Stimulated activated CD8-positive, alpha-beta memory T cell treated with anti-CD3 and anti-CD28 coated beads, Interleukin-7, amount 100 ng/mL, for 48 hours (primary cell): ENCODE data around the gene SLC26A2.
"Not testable (repeated sequence)": the region's sequence is repeated elsewhere in the genome, so short reads cannot be mapped to it uniquely, and the experiment has no call there.

Experiments
- DNase-seq, 2 donors: peaks; one replicate each; pipeline ENCODE4 v3.0.0-alpha.2; 2020; ENCODE audit warnings: low read depth in 1 of 2; ENCODE audit errors: extremely low read depth in 1 of 2

Gene SLC26A2

DNA sequence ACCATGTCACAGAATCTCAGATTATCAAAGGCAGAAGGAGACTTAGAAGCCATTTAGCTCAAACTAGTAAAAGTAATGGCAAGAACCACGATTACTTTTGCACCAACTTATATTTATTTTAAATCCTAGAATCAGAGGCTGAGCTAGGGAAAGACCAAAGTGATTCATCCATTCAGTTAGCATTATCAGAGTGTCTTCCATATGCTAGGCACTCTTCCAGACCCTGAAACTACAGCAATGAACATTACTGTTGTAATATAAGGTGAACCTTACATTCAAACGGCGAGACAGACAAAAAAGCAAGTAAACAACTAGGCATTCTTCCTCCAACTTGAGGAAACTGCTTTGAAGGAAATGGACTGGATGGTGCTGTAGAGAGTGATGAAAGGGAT lies 23.9 kb upstream of the SLC26A2 start:
- no peak for DNase-seq

DNA sequence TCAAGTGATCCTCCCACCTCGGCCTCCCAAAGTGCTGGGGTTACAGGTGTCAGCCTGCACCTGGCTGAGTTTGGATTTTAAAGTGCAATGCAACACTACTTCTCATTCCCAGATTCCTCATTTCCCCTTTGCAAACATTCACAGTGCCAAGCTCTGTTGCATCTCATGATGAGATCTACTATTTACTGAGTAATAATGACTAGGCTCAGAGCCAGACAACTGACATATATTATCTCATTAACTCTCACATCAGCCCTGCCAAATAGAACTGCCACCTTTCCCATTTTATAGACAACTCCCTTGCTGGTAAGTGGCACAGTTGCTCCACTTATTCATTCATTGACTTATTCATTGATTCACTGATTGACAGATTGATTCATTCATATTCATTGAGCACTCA lies 22.9 kb upstream of the SLC26A2 start:
- no peak for DNase-seq

DNA sequence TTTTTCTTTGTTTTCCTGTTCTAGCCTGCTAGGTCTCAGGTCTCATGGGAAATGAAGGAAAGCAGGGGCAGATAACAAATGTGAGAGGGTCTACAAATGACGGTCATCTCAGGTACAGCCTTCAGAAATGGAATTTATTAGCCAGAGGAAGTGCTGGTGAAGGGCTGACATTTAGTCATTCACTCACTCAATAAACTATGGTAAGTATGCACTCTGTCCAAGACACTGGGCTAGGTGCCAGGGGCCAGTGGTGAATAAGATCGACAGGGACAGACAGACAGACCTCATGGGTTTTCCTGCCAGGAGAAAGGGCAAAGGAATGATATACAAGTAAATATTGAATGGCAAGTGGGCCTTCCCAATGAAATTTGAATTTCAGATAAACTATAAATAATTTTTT lies 22.3 kb upstream of the SLC26A2 start:
- DNase-seq = no peak

DNA sequence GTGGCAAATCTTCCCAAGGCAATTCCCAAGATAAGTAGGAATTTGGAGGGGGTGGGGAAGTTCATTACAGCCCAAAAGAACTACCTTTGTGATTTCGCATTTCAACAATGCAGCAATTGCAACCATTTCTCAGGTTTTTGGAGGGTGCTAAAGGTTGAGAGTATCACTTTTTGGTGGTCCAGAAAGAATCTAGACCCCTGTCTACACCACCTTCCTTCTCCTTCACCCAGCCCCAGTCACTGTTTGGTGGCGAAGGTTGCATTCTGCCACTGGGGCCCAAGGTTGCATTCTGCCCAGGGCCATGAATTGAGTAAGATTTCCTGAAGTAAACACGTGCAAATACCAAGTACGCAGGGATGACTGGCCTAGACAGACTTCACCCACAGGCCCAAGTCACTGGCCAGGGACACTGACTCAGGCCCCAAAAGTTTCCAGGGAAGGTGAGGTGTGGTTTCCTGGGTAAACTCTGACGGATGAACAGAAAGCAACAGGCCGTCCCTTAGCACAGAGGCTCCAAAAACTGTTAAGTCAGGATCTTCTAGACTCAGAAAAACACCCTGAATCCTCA lies 21.7 kb upstream of the SLC26A2 start:
- DNase-seq = no peak

DNA sequence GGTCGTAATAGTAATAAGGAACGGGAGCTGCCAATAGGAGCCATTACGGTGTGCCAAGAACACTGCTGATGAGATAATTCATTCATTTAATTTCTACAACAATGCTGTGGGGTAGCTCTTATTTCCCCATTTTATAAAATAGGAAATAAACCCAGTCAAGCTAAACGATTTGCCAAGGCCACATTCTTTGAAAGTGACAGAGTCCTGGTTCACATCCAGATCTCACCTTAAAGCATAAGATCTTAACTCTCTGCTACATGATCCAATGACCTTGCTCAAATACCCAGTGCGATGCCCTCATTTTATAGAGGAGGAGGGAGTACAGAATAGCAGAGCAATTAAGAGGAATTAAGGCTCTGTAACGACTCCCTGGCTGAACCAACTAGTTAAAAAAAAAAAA lies 21.0 kb upstream of the SLC26A2 start:
- no peak for DNase-seq

DNA sequence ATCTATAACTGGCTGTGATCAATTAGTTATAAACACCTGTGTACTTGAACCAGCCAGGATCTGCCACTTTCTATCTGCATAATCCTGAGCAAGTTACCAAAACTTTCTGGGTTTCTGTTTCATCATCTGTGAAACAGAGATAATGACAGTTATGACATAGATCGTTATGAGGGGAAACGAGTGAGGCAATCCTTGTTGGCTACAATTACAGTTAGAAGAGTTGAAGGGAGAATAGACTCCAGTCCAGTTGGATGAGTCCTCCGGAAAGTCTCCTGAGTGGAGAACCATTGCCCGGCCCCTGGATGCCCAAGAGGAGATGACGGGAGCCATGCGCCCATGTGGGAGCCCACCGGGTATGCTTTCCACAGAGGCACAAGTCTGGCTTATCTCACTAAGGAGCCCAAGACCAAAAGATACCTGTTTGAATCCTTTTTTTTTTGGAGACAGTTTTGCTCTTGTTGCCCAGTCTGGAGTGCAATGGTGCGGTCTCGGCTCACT lies 20.4 kb upstream of the SLC26A2 start:
- DNase-seq = no peak

DNA sequence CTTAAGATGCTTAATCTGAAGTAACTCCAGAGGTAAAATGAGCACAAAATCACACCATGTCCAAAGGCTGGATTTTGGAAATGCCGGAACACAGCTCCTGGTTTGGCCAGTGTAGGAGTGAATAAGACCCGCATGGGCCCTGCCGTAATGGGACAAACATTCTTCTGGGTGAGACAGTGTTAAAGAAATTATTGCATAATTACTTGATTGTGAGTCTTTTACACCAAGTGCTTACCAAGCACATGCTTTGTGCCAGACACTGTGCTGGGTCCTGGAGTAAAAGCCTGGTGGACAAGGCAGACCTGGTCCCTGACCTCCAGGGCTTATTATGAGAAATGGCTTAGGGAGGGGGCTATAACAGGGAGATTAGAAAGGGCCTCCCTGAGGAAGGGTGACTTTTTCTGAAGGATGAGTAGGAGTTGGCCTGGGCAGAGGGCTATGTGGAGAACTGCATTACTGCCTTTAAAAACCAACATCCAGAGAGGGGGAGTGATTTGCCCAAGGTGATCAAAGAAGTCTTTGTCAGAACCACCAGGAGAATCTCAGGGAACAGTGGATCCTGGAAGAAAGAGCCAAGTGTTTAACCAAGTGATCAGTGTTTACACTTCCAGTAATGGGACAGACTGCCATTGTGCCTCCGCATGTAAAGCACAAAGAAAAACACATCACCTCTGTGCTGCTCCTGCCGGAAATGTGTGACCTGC lies 19.5 kb upstream of the SLC26A2 start:
- no peak for DNase-seq

DNA sequence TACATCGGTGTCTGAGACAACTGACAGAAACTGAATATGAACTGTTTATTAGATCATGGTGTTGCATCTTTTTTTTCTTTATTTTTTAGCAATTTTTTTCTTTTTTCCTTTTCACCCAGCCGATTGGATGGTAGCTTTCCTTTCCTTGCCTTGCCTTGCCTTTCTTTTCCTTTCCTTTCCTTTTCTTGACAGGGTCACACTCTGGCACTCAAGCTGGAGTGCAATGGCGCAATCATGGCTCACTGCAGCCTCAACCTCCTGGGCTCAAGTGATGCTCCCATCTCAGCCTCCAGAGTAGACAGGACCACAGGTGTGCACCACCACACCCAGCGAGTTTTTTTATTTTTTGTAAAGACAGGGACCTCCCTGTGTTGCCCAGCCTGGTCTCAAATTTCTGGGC lies 18.8 kb upstream of the SLC26A2 start:
- DNase-seq = no peak

DNA sequence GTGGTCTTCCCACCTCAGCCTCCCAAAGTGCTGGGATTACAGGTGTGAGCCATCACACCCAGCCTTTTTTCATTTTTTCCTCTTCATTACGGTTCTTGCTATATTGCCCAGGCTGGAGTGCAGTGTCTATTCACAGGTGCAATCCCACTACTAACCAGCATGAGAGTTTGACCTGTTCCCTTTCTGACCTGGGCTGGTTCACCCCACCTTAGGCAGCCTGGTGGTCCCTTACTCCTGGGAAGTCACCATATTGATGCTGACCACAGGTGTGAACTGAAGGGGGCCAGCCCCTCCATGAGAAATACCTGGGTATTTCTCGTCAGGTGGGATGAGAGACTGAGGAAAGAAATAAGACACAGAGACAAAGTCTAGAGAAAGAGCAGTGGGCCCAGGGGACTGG lies 18.4 kb upstream of the SLC26A2 start:
- no peak for DNase-seq

DNA sequence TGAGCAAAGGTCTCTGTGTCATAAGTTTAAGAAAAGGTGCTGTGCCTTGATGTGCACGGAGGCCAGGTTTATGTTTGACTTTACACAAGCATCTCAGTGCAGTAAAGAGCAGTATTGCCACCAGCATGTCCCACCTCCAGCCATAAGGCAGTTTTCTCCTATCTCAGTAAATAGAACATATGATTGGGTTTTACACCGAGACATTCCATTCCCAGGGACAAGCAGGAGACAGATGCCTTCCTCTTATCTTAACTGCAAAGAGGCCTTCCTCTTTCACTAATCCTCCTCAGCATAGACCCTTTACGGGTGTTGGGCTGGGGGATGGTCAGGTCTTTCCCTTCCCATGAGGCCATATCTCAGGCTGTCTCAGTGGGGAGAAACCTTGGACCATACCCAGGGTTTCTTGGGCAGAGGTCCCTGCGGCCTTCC lies 17.8 kb upstream of the SLC26A2 start:
- not testable (repeated sequence) for DNase-seq

DNA sequence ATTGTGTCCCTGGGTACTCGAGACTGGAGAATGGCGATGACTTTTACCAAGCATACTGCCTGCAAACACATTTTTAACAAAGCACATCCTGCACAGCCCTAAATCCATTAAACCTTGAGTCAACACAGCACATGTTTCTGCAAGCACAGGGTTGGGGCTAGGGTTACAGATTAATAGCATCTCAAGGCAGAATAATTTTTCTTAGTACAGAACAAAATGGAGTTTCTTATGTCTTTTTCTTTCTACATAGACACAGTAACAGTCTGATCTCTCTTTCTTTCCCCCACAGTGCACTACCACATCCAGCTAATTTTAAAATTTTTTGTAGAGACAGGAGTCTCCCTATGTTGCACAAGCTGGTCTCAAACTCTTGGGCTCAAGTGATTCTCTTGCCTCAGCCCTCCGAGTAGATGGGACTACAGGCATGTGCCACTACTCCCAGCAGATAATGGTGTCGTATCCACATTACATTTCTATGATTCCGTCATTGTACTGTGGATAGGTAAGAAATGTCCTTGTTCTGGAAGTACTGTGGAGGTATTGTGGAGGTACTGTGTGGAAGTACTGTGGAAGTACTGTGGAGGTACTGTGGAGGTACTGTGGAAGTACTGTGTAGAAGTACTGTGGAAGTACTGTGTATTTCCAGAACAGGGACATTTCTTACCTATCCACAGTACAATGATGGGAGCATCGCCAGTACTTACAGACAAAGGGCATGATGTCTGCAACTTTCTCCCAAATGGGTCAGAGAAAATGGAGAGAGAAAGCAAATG lies 17.2 kb upstream of the SLC26A2 start:
- DNase-seq = not testable (repeated sequence)

DNA sequence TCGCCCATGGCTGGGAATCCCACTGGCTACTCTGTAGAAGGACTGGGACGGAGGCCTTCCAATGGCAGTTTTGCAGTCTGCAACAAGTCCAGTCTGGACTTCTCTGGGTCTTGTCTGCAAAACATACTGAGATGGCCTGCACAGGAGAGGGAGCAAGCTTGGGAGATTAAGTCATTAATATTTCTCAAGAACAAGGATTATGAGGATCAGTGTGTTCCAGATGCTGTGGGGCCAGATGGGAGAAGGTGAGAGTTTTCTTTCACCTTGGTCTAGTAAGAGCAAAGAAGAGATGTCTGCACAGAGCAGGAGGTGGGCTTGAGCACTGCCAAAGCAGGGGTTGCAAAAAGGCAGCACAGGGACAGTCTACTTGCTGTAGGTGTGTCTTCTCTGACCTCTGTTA lies 15.9 kb upstream of the SLC26A2 start, which contains the start of gene PDE6A:
Gene PDE6A (minus strand): TSS at position 128 of the 400 bp plus-strand sequence. CDS start 120 bp downstream, at position 8.
- no peak for DNase-seq

DNA sequence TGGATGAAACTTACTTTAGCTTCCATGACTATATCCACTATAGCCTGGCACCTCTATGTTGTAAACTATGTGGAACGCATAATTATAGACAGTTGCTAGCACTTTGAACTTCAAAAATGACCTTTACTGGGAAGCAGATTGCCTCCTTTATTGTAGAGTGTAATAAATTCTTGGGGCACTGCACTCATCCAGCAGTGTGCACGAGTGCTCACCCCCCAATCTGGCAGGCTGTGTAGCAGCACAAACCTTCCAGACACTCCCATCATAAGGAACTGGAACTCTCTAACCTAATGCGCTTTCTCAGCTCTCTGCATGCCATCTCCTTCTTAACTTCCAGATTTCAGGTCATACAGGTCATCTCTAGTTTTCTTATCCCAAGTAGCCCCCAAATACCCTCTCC lies 14.4 kb upstream of the SLC26A2 start:
- no peak for DNase-seq

DNA sequence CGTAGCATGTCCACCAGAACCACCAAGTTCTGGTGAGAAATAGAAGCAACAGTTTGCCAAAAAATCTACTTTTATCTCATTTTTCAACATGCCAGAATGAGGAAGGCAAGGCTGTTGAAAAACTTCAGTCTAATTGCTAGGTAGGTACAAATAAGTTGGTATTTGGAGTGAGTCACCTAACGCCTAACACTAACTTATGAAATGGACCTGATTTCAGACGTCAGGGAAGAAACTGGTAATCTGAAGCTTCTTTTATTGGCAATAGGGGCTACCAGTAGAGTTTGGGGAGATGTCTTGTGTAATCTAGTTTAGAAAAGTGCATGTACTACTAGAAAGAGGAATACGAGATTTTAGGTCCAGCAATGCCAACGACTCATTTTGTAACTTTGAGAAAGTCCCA lies 11.6 kb upstream of the SLC26A2 start:
- no peak for DNase-seq

DNA sequence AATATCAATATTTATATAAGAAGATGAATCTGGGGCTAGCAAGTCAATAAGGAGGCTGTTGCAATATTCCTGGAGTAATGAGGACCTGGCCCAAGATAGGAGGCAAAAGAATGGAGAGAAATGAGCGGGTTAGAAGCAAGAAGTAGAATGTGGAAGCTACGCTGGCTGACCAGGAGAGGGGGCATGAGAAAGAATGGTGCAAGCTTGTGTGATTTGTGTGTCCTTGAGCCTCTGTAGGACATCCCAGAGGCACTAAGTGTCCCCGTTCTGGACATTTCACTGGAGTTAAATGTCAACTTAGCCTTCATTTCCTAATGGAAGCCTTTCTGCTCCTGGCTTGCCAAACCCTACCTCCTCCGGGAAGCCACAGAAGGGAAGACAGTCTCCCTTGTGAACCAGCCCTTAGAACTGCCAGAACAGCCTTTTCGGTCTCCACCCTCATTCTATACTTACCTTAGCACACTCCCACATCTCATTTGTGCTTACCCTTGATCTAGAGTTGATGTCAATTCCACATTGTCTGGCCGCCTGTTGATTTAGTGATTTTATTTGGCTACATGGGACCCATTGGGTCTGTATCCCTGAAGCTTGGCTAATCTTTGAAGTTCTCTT lies 9.3 kb upstream of the SLC26A2 start:
- no peak for DNase-seq

DNA sequence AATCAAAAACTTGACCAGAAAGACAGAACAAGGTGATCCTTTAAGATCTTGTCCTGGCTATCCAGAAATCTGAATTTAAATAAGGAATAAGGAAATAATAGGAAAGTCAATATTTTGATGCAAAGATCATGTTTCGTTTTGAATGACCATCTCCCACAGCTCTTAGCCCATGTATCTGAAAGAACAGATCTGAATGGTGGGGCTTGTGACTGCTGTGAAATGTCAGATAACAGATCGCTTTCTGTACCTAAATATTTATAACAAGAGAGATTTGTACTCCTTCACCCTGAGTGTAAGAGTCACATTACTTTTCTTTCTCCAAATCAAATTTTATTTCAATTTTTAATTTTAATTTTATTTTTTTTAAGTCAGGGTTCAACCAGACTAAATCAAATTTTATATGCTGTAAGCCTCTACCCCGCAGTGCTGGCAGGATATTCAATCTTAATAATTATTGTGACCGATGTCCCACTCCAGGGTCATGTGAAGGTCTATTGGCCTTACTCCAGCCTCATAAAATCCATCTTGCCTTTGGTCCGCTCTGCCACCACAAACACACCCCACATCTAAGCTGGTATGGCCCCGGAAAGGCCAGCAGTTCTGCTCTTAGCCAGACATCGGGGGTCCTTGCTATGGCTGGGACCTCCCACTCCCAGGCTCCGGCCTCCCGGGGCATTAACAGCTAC lies 7.0 kb upstream of the SLC26A2 start:
- DNase-seq = no peak

DNA sequence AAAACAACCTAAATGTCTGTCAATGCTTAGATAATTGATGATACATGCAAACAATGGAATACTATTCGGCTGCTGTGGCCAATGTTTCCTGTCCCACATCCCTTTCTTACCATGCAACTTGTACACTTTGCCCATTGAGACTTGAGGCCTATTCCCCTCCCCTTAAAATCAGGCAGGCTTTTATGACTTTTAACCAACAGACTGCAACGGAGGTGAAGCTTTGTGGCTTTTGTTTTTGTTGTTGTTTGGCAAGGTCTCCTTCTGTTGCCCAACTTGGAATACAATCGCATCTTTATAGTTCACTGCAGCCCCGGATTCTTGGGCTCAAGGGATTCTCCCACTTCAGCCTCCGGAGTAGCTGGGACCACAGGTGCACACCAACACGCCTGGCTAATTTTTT lies 5.8 kb upstream of the SLC26A2 start:
- no peak for DNase-seq

DNA sequence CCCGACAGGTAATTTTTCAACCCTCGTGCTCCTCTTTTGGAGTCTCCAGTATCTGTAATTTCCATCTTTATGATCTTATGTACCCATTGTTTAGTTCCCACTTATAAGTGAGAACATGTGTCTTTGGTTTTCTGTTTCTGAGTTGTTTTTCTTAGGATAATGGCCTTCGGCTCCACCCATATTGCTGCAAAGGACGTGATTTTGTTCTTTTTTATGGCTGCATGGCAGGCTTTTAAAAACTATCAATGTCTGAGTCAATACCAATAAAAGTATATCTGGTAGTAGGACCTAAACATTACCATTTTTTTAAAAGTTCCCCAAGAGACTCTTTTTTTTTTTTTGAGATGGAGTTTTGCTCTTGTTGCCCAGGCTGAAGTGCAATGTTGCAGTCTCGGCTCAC lies 3.9 kb upstream of the SLC26A2 start:
- no peak for DNase-seq

DNA sequence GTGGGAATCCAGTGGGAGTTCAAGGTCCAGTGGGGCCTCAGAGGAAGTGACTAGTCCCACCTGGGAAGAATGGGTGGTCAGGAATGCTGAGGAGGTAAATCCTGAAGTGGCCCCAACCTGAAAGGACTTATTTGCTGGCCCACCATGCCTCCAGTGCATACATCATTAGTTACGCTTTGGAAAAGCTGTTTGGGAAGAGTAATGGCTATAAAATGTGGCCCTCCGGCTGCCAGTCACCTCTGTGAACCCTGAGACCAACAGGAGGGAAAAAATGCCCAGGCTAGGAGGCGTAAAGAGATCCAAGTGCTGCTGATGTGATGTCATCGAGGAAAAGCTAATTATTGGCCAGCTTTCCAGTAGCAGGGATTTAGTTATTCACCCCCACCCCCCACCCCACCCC lies 2.7 kb upstream of the SLC26A2 start:
- DNase-seq = no peak

DNA sequence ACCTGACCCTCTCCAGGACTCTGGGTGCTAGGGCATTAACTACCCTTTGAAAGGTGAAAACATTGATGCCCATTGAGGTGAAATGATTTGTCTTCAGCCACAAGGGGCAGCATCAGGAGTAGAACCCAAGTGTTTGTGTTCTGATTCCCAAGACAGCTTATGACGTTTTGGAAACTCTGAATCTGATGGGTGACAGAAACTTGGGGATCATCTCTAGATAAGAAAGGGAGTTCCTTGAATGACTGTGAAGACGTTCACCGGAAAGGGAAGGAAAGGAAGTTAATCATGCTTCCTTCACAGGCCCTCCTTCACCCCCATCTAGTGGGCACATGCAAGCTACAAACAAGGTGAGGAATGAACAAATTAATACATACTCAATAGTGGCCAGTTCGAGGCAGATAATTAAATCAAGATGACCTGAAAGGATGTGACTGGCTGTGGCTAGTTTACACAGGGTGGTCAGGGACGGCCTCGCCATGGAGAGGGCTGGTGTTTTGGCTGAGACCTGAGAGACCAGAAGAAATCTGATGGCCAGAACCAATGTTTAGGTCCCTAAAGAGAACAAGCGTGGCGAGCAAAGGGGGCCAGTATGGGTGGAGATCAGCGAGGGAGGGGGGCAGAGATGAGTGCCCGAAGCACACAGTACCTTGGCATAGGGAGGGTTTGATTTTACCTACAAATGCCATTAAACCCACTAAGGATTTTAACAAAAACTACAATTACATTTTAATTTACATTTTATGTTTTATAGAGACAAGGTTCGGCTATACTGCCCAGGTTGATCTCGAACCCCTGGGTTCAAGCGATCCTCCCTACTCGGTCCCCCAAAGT lies 937 bp upstream of the SLC26A2 start:
- DNase-seq = peak in 1 of 2 donors; percentile 43
